Esophagus squamous epithelium (tissue), 4 donors: ENCODE results near the gene RELT.

Source experiments
- POLR2A ChIP-seq, 4 donors: fragments of 450-650 bp; IDR thresholded peaks; one replicate each; pipeline ENCODE4 v1.6.1; 2017; ENCODE audit warnings: antibody characterized with exemption in 4 of 4, mild to moderate bottlenecking in 4 of 4, moderate library complexity in 3 of 4
- TF ChIP-seq, protein P1 (sequence below), 6 experiments: fragments of 450-650 bp in 4 of 6; fragments of 200-600 bp in 2 of 6; sonication (generic) in 2 of 6; IDR thresholded peaks; one replicate each; pipeline ENCODE4 v1.5.1; 2016 to 2019; ENCODE audit warnings: antibody characterized with exemption in 6 of 6, mild to moderate bottlenecking in 4 of 6, moderate library complexity in 4 of 6

DNA sequence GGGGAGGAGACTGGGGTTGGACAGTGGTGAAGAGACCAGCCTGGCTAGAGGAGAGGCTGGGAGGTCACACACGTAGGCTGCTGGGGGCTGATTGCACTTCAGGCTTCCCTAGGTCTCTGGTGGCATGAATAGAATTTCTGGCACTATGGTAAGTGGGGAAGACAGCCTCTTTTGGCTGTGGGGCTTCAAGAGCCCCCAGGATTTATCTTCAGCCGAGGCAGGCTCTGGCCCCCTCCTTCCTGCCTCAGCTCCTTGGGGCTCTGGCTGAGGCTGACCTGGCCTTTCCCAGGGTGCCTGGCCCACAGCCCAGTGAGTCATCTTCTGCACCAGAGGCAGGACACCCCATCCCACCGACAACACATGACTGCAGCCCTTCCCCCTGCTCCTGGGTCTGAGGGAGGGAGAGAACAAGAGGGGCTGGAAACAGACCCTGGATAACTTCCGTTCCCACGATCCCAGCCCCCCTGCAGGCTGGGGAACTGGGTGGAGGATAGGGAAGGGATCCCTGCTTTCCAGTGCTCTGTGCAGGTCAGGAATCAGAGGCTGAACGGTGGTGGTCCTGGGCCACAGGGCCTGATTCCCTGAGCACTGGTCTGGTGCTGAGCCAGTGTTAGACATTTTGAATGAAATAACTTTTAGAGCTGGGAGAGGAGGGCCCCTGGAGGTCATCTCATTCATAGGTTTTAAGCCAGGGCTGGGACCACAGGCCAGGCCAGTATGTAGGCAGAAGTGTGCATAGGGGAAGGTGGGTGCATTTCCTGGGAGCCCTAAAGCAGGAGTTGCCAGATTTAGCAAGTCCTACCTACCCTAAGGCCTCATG lies 41.6 kb upstream of the RELT start:
- TF ChIP-seq POLR2A (IDR thresholded peaks at IDR 0.05) = no peak
- TF ChIP-seq, protein P1, sequence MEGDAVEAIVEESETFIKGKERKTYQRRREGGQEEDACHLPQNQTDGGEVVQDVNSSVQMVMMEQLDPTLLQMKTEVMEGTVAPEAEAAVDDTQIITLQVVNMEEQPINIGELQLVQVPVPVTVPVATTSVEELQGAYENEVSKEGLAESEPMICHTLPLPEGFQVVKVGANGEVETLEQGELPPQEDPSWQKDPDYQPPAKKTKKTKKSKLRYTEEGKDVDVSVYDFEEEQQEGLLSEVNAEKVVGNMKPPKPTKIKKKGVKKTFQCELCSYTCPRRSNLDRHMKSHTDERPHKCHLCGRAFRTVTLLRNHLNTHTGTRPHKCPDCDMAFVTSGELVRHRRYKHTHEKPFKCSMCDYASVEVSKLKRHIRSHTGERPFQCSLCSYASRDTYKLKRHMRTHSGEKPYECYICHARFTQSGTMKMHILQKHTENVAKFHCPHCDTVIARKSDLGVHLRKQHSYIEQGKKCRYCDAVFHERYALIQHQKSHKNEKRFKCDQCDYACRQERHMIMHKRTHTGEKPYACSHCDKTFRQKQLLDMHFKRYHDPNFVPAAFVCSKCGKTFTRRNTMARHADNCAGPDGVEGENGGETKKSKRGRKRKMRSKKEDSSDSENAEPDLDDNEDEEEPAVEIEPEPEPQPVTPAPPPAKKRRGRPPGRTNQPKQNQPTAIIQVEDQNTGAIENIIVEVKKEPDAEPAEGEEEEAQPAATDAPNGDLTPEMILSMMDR (IDR thresholded peaks at IDR 0.05) = no peak
